Dedifferentiated amniotic fluid mesenchymal stem cell (primary cell): ENCODE data around the gene MAP3K20.
"Not testable (repeated sequence)": the region's sequence is repeated elsewhere in the genome, so short reads cannot be mapped to it uniquely, and the experiment has no call there.

Source experiments
- DNase-seq: peaks from one replicate; pipeline ENCODE4 v3.0.0-alpha.2; 2016; ENCODE audit errors: extremely low spot score

The MAP3K20 gene

DNA sequence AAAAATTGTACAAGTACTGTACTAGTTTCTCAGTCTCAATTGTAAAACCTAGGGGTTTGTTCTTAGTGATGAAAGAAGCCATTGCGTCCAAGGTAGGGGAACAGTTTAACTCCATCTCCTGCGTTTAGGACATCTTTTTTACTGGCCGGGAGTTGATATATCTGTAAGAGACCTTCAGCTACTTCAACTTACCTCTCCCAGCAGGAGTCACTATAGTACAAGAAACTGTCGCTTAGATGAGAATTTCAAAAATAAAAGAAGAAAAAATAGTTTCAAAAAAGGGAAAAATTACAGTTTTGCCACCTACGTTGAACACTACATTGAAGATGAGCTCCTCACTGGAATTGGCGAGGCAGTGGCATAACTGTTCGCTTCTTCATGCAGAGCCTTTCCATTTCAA lies 122.7 kb downstream of the MAP3K20 start:
- DNase-seq = no peak

DNA sequence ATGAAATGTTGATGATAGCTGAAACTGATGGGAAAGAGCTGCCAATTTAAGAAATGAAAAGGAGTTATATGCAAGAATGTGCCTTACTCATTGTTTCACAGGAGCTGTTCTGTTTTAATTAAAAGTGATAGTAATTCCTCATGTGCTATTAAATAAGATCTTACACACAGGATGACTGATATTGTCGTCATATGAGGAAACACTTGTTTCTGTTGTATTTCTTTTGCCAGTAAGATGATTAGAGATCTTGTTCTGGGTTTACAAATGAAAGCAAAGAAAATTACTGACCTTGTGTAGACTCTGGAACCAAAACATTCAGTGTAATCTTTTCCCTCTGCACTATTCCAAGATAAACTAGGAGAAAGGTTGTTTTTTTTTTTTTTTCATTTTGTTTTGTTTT lies 123.6 kb downstream of the MAP3K20 start:
- no peak for DNase-seq

DNA sequence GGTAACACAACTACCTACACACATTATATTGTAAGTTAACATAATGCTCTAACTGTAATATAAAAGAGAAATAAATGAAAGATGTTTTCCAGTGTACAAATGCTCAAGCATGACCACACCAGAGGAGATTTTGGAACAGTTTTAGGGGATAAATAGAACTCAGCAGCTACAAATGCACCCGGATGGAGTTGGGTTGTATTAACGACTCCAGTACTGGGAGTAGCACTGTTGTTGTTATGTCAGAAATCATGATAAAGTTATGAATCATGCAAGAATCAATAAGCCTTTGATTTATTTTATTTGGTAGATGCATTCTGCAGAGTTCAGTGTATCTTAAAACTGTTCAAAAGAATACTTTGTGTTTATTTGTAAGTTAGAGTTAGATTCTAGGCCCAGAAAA lies 126.9 kb downstream of the MAP3K20 start:
- no peak for DNase-seq

DNA sequence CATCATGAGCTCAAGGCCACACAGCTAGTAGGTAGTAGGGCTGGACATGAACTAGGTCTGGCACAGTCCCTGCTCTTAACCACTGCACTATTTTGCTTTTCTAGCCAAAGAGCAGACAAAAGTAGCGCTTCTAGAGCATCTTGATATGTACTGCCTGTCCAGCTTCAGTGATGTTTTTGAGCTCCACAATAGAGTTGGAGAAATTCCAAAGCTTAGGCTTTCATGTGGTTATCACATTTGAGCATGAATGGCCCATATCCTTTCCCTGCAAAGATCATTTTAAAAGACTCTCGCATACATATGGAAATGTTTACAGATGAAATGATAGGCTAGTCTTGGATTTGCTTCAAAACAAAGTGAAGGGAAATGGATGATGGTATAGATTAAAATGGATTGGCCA lies 128.7 kb downstream of the MAP3K20 start:
- DNase-seq = no peak

DNA sequence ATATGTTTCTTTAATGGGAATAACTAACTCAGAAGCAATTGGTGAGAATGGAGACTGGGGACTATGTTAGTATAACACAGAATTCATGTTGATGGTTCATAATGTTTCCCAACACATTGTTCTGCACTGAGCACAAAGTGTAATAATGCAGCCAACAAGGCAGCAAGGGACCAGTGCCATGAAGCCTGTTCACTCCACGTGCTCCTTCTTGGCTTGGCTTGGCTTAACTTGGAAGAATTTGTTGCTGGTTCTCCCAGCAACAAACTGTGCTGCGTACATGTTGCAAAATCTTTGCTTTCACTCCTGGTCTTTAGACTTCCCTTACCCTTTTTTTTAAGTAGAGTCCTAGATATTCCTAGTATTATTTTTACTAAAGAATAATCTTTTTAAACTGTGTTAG lies 129.7 kb downstream of the MAP3K20 start:
- no peak for DNase-seq

DNA sequence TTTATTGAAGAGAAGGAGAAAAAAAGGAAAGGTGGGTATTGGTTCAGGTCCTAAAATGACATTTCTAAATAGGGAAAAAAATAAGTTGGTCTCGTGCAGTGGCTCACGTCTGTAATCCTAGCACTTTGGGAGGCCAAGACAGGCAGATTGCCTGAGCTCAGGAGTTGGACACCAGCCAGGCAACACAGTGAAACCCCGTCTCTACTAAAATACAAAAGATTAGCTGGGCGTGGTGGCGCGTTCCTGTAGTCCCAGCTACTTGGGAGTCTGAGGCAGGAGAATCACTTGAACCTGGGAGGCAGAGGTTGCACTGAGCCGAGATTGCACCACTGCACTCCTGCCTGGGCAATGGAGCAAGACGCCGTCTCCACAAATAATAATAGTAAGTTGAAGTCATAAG lies 131.5 kb downstream of the MAP3K20 start:
- not testable (repeated sequence) for DNase-seq

DNA sequence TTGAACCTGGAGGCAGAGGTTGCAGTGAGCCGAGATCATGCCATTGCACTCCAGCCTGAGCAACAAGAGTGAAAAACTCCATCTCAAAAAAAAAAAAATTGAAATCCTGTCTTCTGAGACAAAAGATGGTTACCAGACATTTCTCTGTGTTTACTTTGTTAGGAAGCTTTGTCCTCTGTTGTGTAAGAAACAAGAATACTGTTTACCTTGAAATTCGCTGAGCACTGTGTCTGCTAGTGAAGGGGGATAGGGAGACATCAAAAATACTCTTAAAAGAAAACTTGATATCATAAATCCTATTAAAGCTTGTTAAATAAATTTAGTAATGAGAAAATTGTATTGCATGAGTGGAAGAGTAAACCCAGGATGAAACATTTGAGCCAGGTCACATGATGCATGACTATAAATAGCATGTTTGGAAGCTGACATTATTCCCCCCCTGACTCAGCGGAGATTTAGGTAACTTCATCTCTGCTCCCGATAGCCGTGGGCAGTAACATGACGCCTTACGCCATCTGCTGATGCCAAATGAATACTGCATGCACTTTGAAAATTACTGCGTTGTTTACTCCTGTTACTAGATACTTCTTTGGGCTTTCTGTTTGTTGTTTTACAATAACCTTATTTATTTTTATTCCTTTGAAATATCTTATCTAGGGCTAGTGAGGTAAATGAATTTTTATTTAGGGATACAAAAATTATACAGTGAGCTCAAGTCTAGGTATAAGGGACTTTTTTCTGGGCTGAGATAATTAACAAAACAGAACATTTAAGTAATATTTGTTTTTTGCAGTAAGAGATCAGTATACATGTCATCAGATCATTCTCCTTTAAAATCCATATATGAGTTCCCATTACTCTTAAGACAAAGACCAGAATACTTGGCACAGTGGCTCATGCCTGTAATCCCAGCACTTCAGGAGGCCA lies 134.9 kb downstream of the MAP3K20 start:
- peak; percentile 96 for DNase-seq

DNA sequence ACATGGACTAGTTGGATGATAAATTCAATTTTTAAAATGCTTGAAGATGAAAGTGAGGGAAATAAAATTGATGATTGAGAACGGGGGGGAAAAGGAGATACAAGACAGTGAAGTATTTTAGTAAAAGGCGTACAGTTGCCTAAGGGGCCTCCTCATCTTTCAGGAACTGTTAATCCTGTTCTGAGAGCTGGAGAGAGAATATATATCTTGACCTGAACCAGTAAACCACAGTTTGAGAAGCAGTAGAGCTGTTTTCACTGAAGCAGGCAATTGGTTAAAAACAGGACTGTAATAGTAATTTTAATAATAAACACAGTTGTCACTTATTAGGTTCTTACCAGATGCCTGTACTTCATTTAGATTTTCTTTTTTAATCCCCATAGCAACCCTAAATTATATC lies 137.5 kb downstream of the MAP3K20 start:
- no peak for DNase-seq

DNA sequence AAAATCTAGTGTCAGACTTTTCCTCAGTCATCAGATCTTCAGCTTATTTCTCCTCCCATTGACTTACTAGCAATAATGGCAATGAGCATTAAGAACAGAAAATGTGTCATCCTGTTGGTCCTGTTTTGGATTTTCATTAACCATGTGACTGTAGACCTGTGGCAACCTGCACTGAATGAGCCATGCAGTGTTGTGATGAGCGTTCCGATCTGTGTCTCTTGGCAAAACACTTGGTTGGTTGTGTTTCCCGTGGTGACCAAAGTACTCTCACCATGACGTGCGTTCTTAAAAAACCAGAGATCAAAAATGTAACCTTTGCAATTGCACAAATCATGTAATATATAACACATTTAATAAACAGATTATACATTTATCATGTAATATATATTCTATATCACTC lies 138.6 kb downstream of the MAP3K20 start:
- no peak for DNase-seq

DNA sequence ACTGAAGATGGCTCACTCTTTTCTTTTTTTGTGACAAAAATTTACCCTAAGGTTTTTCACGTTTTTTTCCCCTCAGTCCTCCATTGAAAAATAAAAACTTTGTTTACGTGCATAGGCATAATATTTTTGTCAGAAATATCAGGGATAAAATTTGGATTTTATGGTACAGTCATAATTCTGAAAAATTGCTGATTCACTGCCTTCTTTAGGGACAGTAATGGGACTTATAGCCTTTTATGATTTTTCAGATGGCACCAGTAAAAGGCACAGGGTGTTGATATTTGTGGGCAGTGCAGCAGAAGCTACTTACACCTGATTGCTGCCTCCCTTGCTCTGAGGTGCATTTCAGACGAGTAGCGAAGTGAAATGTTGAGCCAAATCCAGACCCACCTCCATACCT lies 139.7 kb downstream of the MAP3K20 start:
- DNase-seq = no peak

DNA sequence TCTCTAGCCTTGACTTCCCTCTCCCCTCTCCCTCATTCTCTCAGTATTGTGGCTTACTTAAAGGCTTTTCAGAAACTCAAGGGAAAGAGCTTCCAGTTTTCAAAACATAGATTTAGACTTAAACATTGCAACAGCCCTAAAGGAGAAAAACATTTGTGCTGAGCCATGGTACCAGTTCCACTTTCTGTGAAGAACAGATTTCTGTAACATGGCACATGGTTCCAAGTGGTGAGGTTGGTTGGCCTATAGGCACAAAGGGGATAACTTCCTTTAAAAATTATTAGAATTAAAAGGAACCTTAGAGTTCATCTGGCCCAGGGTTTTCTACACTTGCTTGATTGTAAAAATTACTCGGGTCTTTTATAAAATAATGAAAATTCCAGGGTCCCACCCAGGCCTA lies 140.4 kb downstream of the MAP3K20 start:
- no peak for DNase-seq

DNA sequence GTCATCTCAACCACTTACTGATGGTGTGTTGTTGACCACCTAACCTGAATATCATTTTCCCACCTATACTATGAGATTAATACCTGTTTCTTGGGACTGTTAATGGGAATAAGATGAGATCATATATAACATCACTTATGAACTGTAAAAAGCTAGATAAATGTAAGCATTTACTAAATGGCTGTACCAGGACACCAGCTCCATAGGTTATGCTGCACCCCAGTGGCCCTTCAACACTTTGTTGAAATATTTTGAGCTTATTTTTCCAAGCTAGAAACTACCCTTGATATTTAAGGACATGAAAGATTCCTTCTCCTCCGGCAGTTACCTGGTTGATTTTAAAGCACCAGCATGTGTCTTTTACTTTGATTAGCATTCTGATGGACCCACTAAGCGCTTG lies 141.0 kb downstream of the MAP3K20 start:
- no peak for DNase-seq

DNA sequence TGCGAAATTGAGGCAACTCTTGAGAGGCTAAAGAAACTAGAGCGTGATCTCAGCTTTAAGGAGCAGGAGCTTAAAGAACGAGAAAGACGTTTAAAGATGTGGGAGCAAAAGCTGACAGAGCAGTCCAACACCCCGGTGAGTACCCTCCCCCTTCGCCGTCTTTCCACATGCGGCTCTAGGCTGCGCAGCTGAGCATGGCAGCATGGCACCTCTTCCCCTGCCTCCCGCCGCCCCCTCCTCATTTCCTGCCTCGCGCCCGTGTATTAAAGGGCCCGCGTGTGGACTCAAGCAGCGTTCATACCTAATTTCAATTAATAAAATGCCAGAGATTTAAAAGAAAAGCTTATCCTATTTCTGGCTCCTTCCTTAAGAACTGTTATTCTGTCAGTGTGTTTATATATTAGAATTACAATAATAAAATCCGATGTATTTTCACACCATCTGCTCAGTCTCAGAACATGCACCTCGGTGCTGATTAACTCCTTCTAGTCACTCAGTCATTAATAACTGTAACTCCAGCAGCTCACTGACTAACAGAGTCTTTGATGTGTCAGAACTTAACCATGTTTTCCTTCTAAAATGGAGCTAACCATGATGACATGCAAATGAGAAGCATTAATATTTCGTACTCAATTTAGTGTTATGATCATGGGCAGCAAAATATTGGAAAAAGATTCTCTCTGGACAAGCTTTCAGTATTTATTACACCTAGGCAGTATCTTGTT lies 141.6 kb downstream of the MAP3K20 start:
- no peak for DNase-seq

DNA sequence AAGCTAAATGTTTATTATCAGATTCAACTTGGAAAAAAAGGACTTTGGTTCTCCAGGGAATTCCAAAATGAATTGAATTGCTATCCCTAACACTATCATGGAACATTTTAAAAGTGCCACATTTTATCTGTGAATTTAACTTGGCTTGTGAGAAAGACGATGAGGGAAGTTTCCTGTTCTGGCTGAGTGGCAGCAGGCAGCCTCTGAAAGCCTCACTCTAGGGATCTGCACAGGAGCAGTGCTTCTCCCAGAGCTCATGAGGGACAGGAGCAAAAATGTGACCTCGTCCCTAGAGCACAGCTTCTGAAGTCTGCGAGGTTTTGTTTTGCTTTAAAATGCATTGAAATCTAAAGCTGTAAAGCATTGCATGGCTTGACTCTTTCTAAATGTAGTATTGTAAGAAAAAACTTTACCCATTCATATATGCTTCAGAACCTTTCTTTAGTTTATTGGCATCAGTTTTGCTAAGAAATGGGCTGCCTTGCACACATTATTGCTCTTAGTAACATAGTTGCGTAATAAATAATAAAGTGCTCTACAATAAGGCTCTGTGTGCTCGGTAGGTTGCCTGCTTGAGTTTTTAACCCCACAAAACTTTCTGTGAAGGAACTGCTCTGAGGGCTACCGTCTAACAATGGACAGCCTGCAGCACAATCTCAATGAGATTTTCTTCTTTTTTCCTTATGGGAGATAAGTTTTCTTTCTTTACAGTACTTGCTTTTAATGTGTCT lies 142.8 kb downstream of the MAP3K20 start:
- no peak for DNase-seq

DNA sequence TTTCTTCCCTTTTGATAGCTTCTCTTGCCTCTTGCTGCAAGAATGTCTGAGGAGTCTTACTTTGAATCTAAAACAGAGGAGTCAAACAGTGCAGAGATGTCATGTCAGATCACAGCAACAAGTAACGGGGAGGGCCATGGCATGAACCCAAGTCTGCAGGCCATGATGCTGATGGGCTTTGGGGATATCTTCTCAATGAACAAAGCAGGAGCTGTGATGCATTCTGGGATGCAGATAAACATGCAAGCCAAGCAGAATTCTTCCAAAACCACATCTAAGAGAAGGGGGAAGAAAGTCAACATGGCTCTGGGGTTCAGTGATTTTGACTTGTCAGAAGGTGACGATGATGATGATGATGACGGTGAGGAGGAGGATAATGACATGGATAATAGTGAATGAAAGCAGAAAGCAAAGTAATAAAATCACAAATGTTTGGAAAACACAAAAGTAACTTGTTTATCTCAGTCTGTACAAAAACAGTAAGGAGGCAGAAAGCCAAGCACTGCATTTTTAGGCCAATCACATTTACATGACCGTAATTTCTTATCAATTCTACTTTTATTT lies 145.6 kb downstream of the MAP3K20 start:
- DNase-seq = no peak

DNA sequence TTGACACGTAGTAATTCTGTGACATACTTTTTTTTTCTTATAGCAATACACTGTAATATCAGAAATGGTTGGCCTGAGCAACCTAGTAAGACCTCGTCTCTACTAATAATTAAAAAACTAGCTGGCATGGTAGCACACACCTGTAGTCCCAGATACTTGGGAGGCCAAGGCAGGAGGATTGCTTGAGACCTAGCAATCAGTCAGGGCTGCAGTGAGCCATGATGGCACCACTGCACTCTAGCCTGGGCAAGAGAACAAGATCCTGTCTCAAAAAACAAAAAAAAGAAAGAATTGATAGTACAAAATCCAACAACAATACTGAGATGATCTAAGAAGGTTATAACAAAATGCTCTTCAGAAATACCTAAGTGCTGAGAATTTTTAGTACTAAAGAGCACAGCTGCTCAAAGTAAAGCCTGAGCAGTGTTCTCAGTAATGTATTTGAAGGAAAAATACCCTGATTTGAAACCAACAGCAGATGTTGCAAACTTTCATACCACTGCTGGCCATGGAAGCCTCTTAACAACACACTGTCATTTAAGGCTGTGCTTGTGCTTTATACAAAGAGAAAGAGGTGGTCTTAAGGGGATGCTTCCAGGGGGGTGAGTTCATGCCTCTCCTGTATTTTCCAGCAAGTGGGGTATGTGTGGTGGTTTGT lies 146.4 kb downstream of the MAP3K20 start:
- no peak for DNase-seq

DNA sequence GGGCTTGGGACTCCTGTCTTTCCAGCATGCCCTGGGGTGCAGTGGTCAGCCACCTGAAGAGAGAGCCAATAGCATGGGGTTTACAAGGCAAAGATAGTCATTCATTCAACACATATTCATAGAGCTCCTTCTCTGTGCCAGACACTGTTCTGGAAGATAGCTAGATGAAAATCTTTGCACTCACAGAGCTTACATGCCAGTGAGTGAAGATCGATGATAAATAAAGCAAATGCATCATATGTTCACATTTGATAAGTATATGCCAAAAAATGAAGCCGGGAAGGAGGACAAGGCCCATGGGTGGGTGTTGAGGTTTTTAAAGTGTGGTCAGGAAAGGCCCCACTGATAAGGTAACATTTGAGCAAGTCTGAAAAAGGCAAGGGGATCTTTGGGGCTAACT lies 148.2 kb downstream of the MAP3K20 start:
- DNase-seq = no peak

DNA sequence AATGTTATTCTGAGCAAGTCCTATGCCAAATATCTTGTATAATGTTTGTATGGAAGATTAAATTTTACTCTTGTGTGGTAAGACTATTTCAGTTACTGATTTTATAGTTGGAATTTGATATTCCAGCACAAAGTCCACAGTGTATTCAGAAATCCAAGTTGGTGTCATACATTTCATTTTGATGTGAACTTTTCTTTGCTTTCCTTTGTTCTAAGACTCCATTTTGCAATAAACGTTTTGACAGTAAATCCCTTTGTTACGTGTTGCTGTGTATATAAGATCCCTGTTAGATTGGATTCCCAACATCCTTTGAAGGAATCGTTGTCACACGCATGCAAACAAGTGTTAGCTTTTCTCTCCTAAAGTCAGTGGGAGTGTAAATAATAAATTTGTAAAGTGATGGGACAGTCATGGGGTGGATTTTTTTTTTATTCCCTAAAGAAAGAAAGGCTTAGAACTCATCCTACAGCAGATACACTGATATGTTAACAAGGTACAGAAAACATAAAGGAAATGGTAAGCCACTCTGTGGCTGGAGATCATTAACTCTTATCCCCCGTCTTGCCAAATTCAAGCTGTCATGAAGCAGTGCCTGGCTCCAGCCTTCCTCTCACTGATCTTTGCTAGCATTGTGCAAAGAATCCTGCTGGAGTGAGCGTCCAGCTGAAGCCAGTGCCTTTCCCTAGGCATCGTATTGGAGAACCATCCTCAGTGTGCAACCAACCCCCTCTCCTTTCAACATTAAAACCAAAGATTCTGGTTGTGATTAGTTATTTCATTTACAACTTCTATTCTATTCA lies 151.5 kb downstream of the MAP3K20 start:
- DNase-seq = no peak

DNA sequence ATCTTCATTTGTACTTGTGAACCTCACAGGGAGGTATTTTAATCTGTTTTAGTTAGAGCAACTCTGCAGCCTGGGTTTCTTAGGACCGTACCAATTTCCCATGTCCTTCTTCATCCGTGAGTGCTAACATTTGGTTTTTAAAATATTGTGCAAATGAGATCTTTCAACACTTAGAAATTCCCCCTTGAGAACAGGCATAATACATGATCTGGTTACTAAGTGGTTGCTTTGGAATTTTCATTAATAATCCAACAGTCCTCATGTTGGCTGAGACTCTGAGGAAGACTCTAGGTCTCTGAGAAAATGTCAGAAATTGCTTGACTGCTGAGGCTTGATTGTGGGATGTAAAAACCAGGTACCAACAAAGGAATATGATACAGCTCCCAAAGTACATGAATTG lies 153.4 kb downstream of the MAP3K20 start:
- DNase-seq = no peak

DNA sequence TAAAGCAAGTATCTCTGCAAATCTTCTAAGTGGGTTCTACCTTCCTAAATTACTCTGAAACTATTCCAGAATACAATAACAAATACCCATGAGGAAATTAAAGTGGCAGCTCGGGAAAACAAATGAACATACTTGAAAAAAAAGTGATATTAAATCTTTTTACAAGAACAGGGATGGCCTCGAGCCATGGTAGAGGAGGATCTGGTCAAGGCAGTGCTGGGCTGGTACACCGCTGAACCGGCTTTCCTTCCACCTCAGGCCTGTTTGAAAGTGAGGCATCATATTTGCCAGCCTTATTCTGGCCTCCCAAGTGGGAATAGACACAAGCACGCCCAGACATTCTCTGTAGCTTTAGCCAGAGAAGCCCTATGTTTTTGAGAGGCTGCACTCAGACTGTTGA lies 154.5 kb downstream of the MAP3K20 start:
- DNase-seq = no peak

DNA sequence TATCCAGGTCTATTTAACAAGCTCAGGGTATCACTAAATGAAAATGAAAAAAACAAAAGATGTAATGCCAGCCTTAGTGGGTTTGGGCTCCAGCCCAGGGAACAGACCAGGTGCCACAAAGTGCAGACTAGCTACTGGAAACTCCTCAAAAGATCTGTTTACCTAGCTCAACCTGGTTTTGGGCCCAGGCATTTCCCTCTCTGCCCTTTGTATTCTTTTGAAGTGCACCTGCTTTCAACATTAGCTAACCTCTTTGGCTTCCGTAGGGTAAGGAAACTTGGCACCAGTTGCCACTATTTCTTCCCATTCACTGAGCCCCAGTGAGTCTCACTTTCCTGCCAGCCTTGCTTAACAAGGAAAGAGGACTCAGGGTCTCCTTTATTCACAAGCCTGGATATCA lies 155.4 kb downstream of the MAP3K20 start:
- no peak for DNase-seq
